Measurements from ENCODE around the gene DNER. TPM values are rescaled to one million over a fixed set of nuclear protein-coding genes. Genes with fewer than 3 reads are reported as not detected.

The DNER gene
- total RNA-seq, 2 experiments from 2014 or later = not detected

GRCh38 chr2:229454934-229455631, 259.3 kb downstream of the DNER start:
- Mint-ChIP-seq H3K36me3 (no peaks in the 10 kb centered on the region), H3K27me3 (peaks cover 6% of the 10 kb centered on the region), H3K4me3 (no peak overlapping the region), H3K9me3 (no peaks in the 10 kb centered on the region), H3K4me1 (no peaks in the 10 kb centered on the region), H3K27ac (no peak overlapping the region)
- no peak for DNase-seq

GRCh38 chr2:229453230-229453629, 261.1 kb downstream of the DNER start:
- no peak overlapping the region for H3K27ac Mint-ChIP-seq
- peaks cover 6% of the 10 kb centered on the region for H3K27me3 Mint-ChIP-seq
- no peaks in the 10 kb centered on the region for H3K4me1 Mint-ChIP-seq
- H3K9me3 Mint-ChIP-seq = no peaks in the 10 kb centered on the region
- no peak for DNase-seq
- no peaks in the 10 kb centered on the region for H3K36me3 Mint-ChIP-seq
- H3K4me3 Mint-ChIP-seq = no peak overlapping the region

- H3K9me3 Mint-ChIP-seq = no peaks in the 10 kb centered on the region
- no peak for DNase-seq
- no peak overlapping the region for H3K4me3 Mint-ChIP-seq
- H3K4me1 Mint-ChIP-seq = no peaks in the 10 kb centered on the region
- peaks cover 5% of the 10 kb centered on the region for H3K27me3 Mint-ChIP-seq
- H3K27ac Mint-ChIP-seq = no peak overlapping the region
- no peaks in the 10 kb centered on the region for H3K36me3 Mint-ChIP-seq
These were observed 262.5 kb downstream of the DNER start for GRCh38 chr2:229451852-229452251.

DNA sequence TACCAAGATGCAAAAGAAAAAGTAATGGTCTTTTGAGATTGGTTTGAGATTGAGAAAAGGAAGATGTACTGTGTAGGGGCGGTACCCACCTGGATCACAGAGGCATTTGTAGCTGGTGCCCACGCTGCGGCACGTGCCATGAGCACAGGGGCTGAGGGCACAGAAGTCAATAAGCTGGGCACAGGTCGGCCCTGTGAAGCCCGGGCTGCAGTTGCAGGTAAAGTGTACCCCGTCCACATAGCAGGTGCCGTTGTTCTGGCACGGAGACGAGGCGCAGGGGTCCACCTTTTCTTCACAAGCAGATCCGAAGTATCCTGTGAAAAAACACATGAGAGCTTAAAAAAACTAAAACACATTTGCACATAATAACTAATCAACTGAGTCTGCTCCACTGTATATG, 267.1 kb downstream of the DNER start:
- H3K9me3 Mint-ChIP-seq = no peaks in the 10 kb centered on the region
- no peak overlapping the region for H3K27ac Mint-ChIP-seq
- no peaks in the 10 kb centered on the region for H3K36me3 Mint-ChIP-seq
- H3K27me3 Mint-ChIP-seq = peaks cover 3% of the 10 kb centered on the region
- H3K4me3 Mint-ChIP-seq = no peak overlapping the region
- no peaks in the 10 kb centered on the region for H3K4me1 Mint-ChIP-seq
- no peak for DNase-seq

DNA sequence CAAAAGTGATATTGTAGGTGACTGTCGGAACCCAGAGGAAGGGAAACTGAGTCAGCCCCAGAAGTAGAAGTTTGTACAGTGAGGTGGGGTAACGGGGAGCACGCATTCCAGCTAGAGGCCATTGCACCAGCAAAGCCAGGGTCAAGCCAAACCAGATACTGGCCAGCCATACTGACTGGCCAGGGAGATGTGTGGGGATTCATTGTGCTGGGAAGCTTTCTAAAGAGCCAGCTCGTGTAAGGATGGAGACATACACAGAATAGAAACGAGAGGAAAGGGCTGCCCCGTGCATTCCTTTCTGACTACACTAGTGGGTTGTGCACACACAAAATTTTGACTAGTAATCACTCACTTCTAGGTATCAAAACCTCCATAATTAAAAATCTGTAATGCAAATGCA, 268.0 kb downstream of the DNER start:
- Mint-ChIP-seq H3K27me3 (peaks cover 3% of the 10 kb centered on the region), H3K4me1 (no peaks in the 10 kb centered on the region), H3K4me3 (no peak overlapping the region), H3K9me3 (no peaks in the 10 kb centered on the region), H3K36me3 (no peaks in the 10 kb centered on the region), H3K27ac (no peak overlapping the region)
- DNase-seq = no peak

DNA sequence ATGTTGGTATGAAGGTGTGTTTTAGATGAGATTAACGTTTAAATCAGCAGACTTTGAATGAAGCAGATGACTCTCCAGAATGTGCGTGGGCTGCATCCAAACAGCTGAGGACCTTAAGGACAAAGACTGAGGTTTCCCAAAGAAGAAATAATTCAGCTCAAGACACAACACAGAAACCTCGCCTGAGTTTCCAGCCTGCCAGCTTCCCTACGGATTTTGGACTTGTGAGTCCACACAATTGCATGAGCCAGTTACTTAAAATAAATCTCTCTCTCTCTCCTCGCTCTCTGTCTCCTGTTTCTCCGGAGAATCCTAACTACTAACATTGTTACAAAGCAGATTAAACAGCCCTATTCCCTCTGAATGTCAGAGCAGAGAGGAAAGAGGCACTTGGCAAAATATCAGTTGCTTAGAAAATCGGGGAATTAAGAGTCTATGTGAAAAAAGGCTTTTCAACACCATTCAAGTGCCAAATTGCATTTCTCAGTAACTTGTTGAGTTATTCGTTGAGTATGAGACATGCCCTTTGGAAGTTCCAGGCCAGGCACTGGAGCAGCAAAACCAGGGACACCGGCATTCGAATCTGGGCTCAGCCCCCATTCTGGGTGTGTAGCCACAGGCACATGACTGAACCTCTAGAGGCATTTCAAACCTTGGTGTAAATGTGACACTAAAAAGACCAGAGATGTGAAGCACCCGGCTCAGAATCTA, 268.7 kb downstream of the DNER start:
- no peaks in the 10 kb centered on the region for H3K4me1 Mint-ChIP-seq
- H3K27ac Mint-ChIP-seq = no peak overlapping the region
- no peaks in the 10 kb centered on the region for H3K36me3 Mint-ChIP-seq
- peaks cover 3% of the 10 kb centered on the region for H3K27me3 Mint-ChIP-seq
- no peak overlapping the region for H3K4me3 Mint-ChIP-seq
- DNase-seq = no peak
- no peaks in the 10 kb centered on the region for H3K9me3 Mint-ChIP-seq

DNA sequence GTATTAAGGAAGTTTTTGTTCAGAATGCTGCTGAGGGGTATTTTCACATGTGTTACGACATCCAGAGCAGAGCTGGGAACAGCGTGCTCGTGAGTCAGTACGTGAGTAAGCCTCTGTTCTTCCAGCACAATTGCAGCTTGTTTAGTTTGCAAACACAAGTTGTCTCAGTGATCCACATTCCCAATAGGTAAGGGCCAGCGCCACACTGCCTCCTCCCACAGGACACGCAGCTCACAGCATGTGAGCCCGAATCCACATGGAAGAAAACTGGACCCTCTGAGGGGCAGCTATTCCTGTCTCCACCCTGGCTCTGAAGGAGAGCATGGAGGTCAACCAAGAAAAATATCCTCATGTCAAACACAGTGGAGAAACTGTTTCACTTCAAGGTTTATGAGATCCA, 269.3 kb downstream of the DNER start:
- H3K27ac Mint-ChIP-seq = no peak overlapping the region
- H3K4me1 Mint-ChIP-seq = no peaks in the 10 kb centered on the region
- H3K4me3 Mint-ChIP-seq = no peak overlapping the region
- no peak for DNase-seq
- H3K36me3 Mint-ChIP-seq = no peaks in the 10 kb centered on the region
- no peaks in the 10 kb centered on the region for H3K9me3 Mint-ChIP-seq
- peaks cover 7% of the 10 kb centered on the region for H3K27me3 Mint-ChIP-seq

GRCh38 chr2:229443546-229444268, 270.6 kb downstream of the DNER start:
- Mint-ChIP-seq H3K9me3 (no peaks in the 10 kb centered on the region), H3K27me3 (peaks cover 7% of the 10 kb centered on the region), H3K27ac (no peak overlapping the region), H3K36me3 (no peaks in the 10 kb centered on the region), H3K4me1 (no peaks in the 10 kb centered on the region), H3K4me3 (no peak overlapping the region)
- DNase-seq = no peak

DNA sequence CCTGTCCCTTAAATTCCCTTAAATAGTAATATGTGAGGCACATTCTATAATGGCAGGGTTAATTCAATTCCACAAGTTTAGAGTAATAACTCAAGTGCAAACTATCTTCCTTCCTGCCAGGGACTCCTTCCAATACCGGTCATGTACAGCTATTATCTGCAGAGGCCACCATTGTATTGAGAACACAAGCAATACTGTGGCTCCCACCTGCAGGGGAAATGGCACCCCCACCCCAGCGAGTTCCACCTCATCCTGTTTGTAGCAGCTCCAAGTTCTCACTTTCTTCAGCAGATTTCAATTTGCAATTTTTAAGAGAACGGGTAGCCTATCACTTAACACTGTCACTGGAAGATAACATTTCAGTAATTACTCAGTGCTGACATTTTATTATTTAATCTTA, 271.2 kb downstream of the DNER start:
- Mint-ChIP-seq H3K4me1 (no peaks in the 10 kb centered on the region), H3K4me3 (no peak overlapping the region), H3K27ac (no peak overlapping the region)

DNA sequence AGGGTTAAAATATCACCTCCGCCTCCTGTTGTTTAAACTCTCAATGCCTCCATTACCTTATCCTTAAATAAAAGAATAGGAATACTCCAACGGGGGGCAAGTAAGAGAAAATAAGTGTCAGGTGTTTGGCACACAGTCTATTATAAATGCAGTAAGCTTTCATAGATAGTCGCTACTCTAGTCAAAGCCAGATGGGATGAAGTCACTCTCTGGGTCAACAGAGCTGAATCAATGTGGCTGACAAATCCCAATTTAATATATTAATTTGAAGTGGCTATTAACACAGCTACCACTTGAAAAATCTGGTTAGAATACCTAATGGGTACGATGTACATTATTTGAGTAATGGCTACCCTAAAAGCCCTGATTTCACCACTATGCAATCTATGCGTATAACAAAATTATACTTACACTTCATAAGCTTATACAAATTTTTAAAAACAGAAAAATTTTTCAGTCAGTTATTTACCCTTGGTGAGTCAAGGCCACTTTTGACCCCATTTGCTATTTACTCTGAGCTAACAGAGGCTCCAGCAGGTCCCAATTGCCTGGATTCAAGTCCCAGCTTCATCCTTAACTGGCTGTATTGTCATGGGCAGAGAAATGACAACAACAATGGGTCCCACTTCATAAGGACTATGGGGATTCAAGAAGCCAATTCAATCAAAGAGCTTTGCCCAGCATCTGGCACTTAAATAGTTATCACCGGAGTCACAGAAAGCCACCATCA, 275.8 kb downstream of the DNER start:
- Mint-ChIP-seq H3K27me3 (peaks cover 7% of the 10 kb centered on the region), H3K27ac (no peak overlapping the region), H3K4me1 (no peaks in the 10 kb centered on the region), H3K36me3 (no peaks in the 10 kb centered on the region), H3K9me3 (peaks cover 1% of the 10 kb centered on the region), H3K4me3 (no peak overlapping the region)
- DNase-seq = no peak

More for the DNA sequence above, 271.2 kb downstream of the DNER start:
- no peaks in the 10 kb centered on the region for H3K9me3 Mint-ChIP-seq
- no peaks in the 10 kb centered on the region for H3K36me3 Mint-ChIP-seq
- no peak for DNase-seq
- H3K27me3 Mint-ChIP-seq = peaks cover 7% of the 10 kb centered on the region

DNA sequence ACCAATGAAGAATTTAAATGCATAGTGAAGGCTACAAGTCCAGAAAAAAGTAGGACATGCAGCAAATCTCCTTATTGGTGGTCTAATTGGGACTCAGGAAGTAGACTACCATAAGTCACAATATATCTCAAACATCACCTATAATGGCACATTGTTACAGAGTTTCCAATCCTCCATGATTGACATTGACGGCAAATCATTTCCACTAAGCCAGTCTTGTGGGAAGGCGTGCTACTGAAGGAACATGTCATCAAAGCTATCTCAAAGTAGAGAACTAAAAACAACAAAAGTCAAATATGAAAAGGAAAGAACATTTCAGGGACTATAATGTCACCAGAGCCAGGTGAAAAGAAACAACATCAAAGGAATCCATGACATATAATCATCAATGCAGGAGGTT, 276.9 kb downstream of the DNER start:
- peaks cover 1% of the 10 kb centered on the region for H3K9me3 Mint-ChIP-seq
- no peaks in the 10 kb centered on the region for H3K36me3 Mint-ChIP-seq
- H3K27me3 Mint-ChIP-seq = peaks cover 4% of the 10 kb centered on the region
- H3K27ac Mint-ChIP-seq = no peak overlapping the region
- H3K4me3 Mint-ChIP-seq = no peak overlapping the region
- H3K4me1 Mint-ChIP-seq = no peaks in the 10 kb centered on the region
- no peak for DNase-seq

DNA sequence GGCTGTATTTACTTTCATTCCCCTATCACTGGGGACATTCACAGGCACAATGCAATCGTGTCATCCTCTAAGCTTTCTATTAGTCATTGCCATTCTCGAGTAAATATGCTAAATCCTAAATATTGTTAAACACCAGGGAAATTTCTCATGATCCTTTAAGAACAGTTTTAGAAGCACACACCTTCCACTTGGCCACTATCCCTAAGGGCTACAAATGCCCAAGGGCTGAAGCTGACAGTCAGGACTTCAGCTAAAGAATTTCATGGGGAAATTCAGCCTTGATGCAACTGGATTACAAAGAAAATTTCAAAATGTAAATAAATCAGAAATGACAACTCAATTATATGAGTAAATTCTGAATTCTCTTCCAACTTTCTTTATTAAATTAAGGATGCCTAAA, 280.2 kb downstream of the DNER start:
- no peak for DNase-seq

GRCh38 chr2:229433351-229433750, 281.0 kb downstream of the DNER start:
- Mint-ChIP-seq H3K4me1 (no peaks in the 10 kb centered on the region), H3K27me3 (no peaks in the 10 kb centered on the region), H3K36me3 (no peaks in the 10 kb centered on the region)

More for the DNA sequence above, 280.2 kb downstream of the DNER start:
- no peak overlapping the region for H3K27ac Mint-ChIP-seq
- no peak overlapping the region for H3K4me3 Mint-ChIP-seq
- H3K9me3 Mint-ChIP-seq = peaks cover 1% of the 10 kb centered on the region
- no peaks in the 10 kb centered on the region for H3K4me1 Mint-ChIP-seq
- no peaks in the 10 kb centered on the region for H3K36me3 Mint-ChIP-seq
- H3K27me3 Mint-ChIP-seq = no peaks in the 10 kb centered on the region

DNA sequence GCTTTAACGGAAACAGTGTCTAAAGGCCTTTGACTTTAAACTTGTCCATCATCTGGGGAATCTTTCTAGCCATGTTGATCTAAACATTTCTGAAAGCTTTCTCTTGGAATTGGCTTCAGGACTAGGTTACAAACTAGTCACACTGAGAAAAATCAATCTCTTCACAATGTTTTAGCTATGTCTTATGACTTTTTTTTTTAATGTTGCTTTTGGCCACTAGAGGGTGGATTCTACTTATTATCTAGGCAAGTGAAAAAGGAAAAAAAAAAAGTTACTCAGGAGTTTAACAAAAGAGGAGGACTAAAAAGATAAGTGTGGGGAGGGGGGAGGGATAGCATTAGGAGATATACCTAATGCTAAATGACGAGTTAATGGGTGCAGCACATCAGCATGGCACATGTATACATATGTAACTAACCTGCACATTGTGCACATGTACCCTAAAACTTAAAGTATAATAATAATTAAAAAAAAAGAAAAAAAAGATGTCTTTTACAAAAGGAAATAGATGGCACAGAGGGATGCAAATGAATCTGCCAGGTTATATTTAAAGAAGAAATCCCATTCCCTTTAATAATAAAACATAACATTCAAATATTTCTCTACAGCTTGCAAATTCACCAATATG, 282.9 kb downstream of the DNER start:
- no peak overlapping the region for H3K27ac Mint-ChIP-seq
- H3K4me3 Mint-ChIP-seq = no peak overlapping the region
- DNase-seq = no peak
- peaks cover 1% of the 10 kb centered on the region for H3K9me3 Mint-ChIP-seq
- no peaks in the 10 kb centered on the region for H3K4me1 Mint-ChIP-seq
- peaks cover 6% of the 10 kb centered on the region for H3K27me3 Mint-ChIP-seq
- H3K36me3 Mint-ChIP-seq = no peaks in the 10 kb centered on the region

More at GRCh38 chr2:229433351-229433750, 281.0 kb downstream of the DNER start:
- no peak overlapping the region for H3K4me3 Mint-ChIP-seq
- peaks cover 1% of the 10 kb centered on the region for H3K9me3 Mint-ChIP-seq
- H3K27ac Mint-ChIP-seq = no peak overlapping the region
- no peak for DNase-seq

All from activated naive CD8-positive, alpha-beta T cell treated with anti-CD3 and anti-CD28 coated beads for 36 hours (primary cell).